OCI-LY1 (cell line): ENCODE data around the gene TMPRSS13.

Source experiments
- H2AFZ ChIP-seq: fragments of 200-600 bp; sonication (generic), shearing (Covaris generic); 2 replicates; pipeline ENCODE4 v1.6.0; 2014; ENCODE audit warnings: antibody characterized with exemption, mild to moderate bottlenecking, low read length
- H3F3A ChIP-seq: fragments of 200-600 bp; sonication (generic), shearing (Covaris generic); 2 replicates; pipeline ENCODE4 v1.6.0; 2014; ENCODE audit warnings: mild to moderate bottlenecking, antibody characterized with exemption, low read length, moderate library complexity; ENCODE audit not compliant: insufficient read depth
- H3K27ac ChIP-seq: fragments of 200-600 bp; sonication (generic); 2 replicates; pipeline ENCODE4 v1.5.1; 2014; ENCODE audit warnings: low read length, mixed run types, mild to moderate bottlenecking, low read depth; ENCODE audit not compliant: poor library complexity, severe bottlenecking
- H3K27me3 ChIP-seq: fragments of 200-600 bp; sonication (generic); 2 replicates; pipeline ENCODE4 v1.6.0; 2014; ENCODE audit warnings: antibody characterized with exemption, mild to moderate bottlenecking, low read length, moderate library complexity; ENCODE audit not compliant: insufficient read depth
- H3K36me3 ChIP-seq: fragments of 200-600 bp; sonication (generic); 2 replicates; pipeline ENCODE4 v1.6.1; 2014; ENCODE audit warnings: mild to moderate bottlenecking, antibody characterized with exemption, low read length, moderate library complexity, mixed read lengths; ENCODE audit not compliant: insufficient read depth
- H3K4me1 ChIP-seq: fragments of 200-600 bp; sonication (generic); 2 replicates; pipeline ENCODE4 v1.5.1; 2014; ENCODE audit warnings: mild to moderate bottlenecking, low read length, moderate library complexity; ENCODE audit not compliant: insufficient read depth, severe bottlenecking
- H3K4me2 ChIP-seq: fragments of 200-600 bp; sonication (generic), shearing (Covaris generic); 2 replicates; pipeline ENCODE4 v1.6.1; 2014; ENCODE audit warnings: low read length
- H3K4me3 ChIP-seq: fragments of 200-600 bp; sonication (generic); 2 replicates; pipeline ENCODE4 v1.5.1; 2014; ENCODE audit warnings: low read length, low read depth, mild to moderate bottlenecking, mixed read lengths; ENCODE audit not compliant: poor library complexity, severe bottlenecking
- H3K79me2 ChIP-seq: fragments of 200-600 bp; shearing (Covaris generic); 2 replicates; pipeline ENCODE4 v1.6.1; 2016; ENCODE audit warnings: mixed run types, low read length, mixed read lengths; ENCODE audit not compliant: insufficient read depth
- H3K9ac ChIP-seq: fragments of 200-600 bp; sonication (generic), shearing (Covaris generic); 2 replicates; pipeline ENCODE4 v1.6.1; 2014; ENCODE audit warnings: mild to moderate bottlenecking, low read length, mixed read lengths
- H3K9me2 ChIP-seq: fragments of 200-600 bp; sonication (generic), shearing (Covaris generic); 2 replicates; pipeline ENCODE4 v1.6.1; 2014; ENCODE audit warnings: low read depth, mild to moderate bottlenecking, low read length, mixed read lengths
- H3K9me3 ChIP-seq: fragments of 200-600 bp; shearing (Covaris generic); 2 replicates; pipeline ENCODE4 v1.6.1; 2014; ENCODE audit warnings: low read length, mixed read lengths
- H4K20me1 ChIP-seq: fragments of 200-600 bp; sonication (generic), shearing (Covaris generic); 2 replicates; pipeline ENCODE4 v1.6.0; 2016; ENCODE audit warnings: mild to moderate bottlenecking, low read length; ENCODE audit not compliant: insufficient read depth
- EZH2 ChIP-seq: fragments of 200-600 bp; sonication (generic), shearing (Covaris generic); IDR thresholded peaks from 2 replicates; pipeline ENCODE4 v1.8.0; 2017; ENCODE audit warnings: borderline replicate concordance, mixed run types, mild to moderate bottlenecking, antibody characterized with exemption, low read length, moderate library complexity, mixed read lengths
- TF ChIP-seq, protein P1 (sequence below): fragments of 200-600 bp; sonication (generic), shearing (Covaris generic); IDR thresholded peaks from 2 replicates; pipeline ENCODE4 v1.5.1; 2017; ENCODE audit warnings: mild to moderate bottlenecking, antibody characterized with exemption, low read length, moderate library complexity, mixed read lengths

TMPRSS13 gene

DNA sequence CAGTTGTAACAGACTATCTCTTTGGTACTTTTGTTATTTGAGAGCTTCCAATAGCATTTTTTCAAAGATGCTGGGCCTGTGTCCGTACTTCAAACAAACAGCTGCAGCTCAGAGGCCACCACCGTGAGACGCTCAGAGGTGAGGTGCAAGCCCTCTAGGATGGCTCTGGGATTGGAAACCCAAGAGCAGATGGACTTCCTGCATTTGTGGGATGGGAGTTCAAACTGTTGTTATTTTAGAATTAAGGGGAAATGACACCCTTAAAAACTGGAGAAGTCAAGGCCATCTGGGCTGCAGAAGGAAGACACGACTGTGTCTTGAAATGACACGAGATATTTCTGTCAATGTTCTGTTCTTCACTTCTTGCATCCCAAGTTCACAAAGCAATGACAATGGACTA lies 47.8 kb upstream of the TMPRSS13 start:
- no peak overlapping the region for H3K4me3 ChIP-seq
- H3K36me3 ChIP-seq, result no peaks in the 10 kb centered on the region
- H3F3A ChIP-seq, result no peaks in the 10 kb centered on the region
- no peak overlapping the region for H2AFZ ChIP-seq
- no peaks in the 10 kb centered on the region for H4K20me1 ChIP-seq
- H3K9ac ChIP-seq, result no peak overlapping the region
- H3K4me1 ChIP-seq, result no peaks in the 10 kb centered on the region
- H3K4me2 ChIP-seq, result no peak overlapping the region
- H3K9me2 ChIP-seq, result no peaks in the 10 kb centered on the region
- no peaks in the 10 kb centered on the region for H3K9me3 ChIP-seq
- H3K27me3 ChIP-seq, result no peaks in the 10 kb centered on the region
- no peaks in the 10 kb centered on the region for H3K79me2 ChIP-seq
- no peak for TF ChIP-seq EZH2
- TF ChIP-seq, protein P1, sequence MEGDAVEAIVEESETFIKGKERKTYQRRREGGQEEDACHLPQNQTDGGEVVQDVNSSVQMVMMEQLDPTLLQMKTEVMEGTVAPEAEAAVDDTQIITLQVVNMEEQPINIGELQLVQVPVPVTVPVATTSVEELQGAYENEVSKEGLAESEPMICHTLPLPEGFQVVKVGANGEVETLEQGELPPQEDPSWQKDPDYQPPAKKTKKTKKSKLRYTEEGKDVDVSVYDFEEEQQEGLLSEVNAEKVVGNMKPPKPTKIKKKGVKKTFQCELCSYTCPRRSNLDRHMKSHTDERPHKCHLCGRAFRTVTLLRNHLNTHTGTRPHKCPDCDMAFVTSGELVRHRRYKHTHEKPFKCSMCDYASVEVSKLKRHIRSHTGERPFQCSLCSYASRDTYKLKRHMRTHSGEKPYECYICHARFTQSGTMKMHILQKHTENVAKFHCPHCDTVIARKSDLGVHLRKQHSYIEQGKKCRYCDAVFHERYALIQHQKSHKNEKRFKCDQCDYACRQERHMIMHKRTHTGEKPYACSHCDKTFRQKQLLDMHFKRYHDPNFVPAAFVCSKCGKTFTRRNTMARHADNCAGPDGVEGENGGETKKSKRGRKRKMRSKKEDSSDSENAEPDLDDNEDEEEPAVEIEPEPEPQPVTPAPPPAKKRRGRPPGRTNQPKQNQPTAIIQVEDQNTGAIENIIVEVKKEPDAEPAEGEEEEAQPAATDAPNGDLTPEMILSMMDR, result no peak
- H3K27ac ChIP-seq, result no peak overlapping the region

DNA sequence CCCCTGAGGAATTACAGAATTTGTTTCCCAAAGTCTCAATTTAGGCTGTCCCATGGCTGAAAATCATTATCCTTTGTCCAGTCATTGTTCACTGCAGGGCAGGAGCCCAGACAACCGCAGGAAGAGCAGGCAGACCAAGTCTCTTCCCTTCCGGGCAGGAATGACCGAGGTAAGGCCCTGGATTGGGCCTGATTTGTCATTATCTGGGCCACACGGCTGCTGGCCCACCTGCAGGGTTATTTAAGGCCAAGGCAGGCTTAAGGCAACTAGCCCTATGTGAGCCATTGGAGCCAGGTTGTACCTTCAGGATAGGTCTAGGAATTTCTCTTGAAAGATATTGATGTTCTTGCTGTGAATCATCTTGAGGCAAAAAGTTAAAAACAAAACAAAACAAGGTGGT lies 47.2 kb upstream of the TMPRSS13 start:
- H3K4me1 ChIP-seq, result no peaks in the 10 kb centered on the region
- H3K4me2 ChIP-seq, result no peak overlapping the region
- no peak overlapping the region for H2AFZ ChIP-seq
- no peaks in the 10 kb centered on the region for H4K20me1 ChIP-seq
- no peaks in the 10 kb centered on the region for H3F3A ChIP-seq
- no peaks in the 10 kb centered on the region for H3K9me2 ChIP-seq
- H3K9ac ChIP-seq, result no peak overlapping the region
- no peaks in the 10 kb centered on the region for H3K27me3 ChIP-seq
- no peaks in the 10 kb centered on the region for H3K36me3 ChIP-seq
- H3K79me2 ChIP-seq, result no peaks in the 10 kb centered on the region
- H3K27ac ChIP-seq, result no peak overlapping the region
- H3K4me3 ChIP-seq, result no peak overlapping the region
- TF ChIP-seq EZH2, result no peak
- TF ChIP-seq, protein P1, result no peak
- no peaks in the 10 kb centered on the region for H3K9me3 ChIP-seq

DNA sequence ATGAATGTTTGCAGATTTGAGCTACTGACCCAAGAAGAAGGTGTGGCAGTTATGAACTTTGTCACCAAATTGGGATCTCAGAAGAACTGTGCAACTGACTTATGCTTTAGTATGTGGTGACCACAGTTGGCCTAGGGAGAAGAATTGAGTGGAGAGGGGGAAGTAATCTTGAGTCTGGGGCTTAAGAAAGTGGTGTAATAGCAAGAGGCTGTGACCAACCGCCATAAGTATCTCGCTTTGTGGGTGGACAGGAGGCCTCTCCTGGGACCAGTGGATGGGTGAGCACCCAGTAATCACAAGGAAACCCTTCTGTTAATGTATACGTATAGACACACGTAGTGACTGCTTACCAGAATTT lies 44.3 kb upstream of the TMPRSS13 start:
- Histone ChIP-seq H3K27me3 (no peaks in the 10 kb centered on the region), H3F3A (no peaks in the 10 kb centered on the region), H3K36me3 (no peaks in the 10 kb centered on the region), H3K4me3 (no peak overlapping the region), H3K4me2 (no peak overlapping the region), H4K20me1 (no peaks in the 10 kb centered on the region), H3K9ac (no peak overlapping the region), H3K27ac (no peak overlapping the region), H2AFZ (no peak overlapping the region), H3K9me2 (no peaks in the 10 kb centered on the region), H3K4me1 (no peaks in the 10 kb centered on the region), H3K79me2 (no peaks in the 10 kb centered on the region), H3K9me3 (no peaks in the 10 kb centered on the region)
- TF ChIP-seq EZH2, result no peak
- TF ChIP-seq, protein P1, result no peak
